WERI-Rb-1 (cell line): ENCODE results near the gene TSNAX.

ENCODE experiments used
- DNase-seq: peaks from one replicate; pipeline ENCODE4 v3.0.0-alpha.2; 2020
- H3K27ac ChIP-seq: fragments of 250-450 bp; sonication (Bioruptor Pico); 2 replicates; pipeline ENCODE4 v1.5.1; 2020; ENCODE audit warnings: mild to moderate bottlenecking, moderate library complexity
- H3K27me3 ChIP-seq: fragments of 250-450 bp; sonication (Bioruptor Pico); 2 replicates; pipeline ENCODE4 v1.5.1; 2021; ENCODE audit warnings: mild to moderate bottlenecking, low read depth, moderate library complexity; ENCODE audit not compliant: insufficient read depth, severe bottlenecking
- H3K36me3 ChIP-seq: fragments of 250-450 bp; sonication (Bioruptor Pico); 2 replicates; pipeline ENCODE4 v1.5.1; 2020; ENCODE audit warnings: mild to moderate bottlenecking, moderate library complexity
- H3K4me3 ChIP-seq: 2 replicates; pipeline ENCODE4 v1.5.1; 2011; ENCODE audit warnings: low read depth, mild to moderate bottlenecking, control low read depth, low read length
- H3K9me3 ChIP-seq: fragments of 250-450 bp; sonication (Bioruptor Pico); 2 replicates; pipeline ENCODE4 v1.5.1; 2021; ENCODE audit warnings: mild to moderate bottlenecking, moderate library complexity; ENCODE audit not compliant: severe bottlenecking
- CTCF ChIP-seq: IDR thresholded peaks from 2 replicates; pipeline ENCODE4 v1.5.1; 2011; ENCODE audit warnings: low read depth, mild to moderate bottlenecking, control low read depth, inconsistent platforms, low read length

The TSNAX gene

GRCh38 chr1:231605149-231606100 lies 77.0 kb downstream of the TSNAX start:
- Histone ChIP-seq H3K36me3 (no peaks in the 10 kb centered on the region), H3K27me3 (no peaks in the 10 kb centered on the region), H3K9me3 (no peaks in the 10 kb centered on the region), H3K4me3 (no peak overlapping the region), H3K27ac (no peak overlapping the region)
- DNase-seq = no peak
- TF ChIP-seq CTCF = no peak

GRCh38 chr1:231606712-231607111 lies 78.2 kb downstream of the TSNAX start:
- Histone ChIP-seq H3K27me3 (no peaks in the 10 kb centered on the region), H3K27ac (no peak overlapping the region), H3K36me3 (no peaks in the 10 kb centered on the region), H3K9me3 (no peaks in the 10 kb centered on the region), H3K4me3 (no peak overlapping the region)
- DNase-seq = no peak
- no peak for TF ChIP-seq CTCF

GRCh38 chr1:231610388-231610787 lies 81.9 kb downstream of the TSNAX start:
- H3K27ac ChIP-seq = no peak overlapping the region
- no peak overlapping the region for H3K4me3 ChIP-seq
- DNase-seq = no peak
- TF ChIP-seq CTCF = no peak
- no peaks in the 10 kb centered on the region for H3K36me3 ChIP-seq
- H3K27me3 ChIP-seq = no peaks in the 10 kb centered on the region
- H3K9me3 ChIP-seq = no peaks in the 10 kb centered on the region

GRCh38 chr1:231611111-231611510 lies 82.6 kb downstream of the TSNAX start:
- no peak for TF ChIP-seq CTCF
- no peaks in the 10 kb centered on the region for H3K9me3 ChIP-seq
- no peak overlapping the region for H3K27ac ChIP-seq
- H3K4me3 ChIP-seq = no peak overlapping the region
- DNase-seq = no peak
- no peaks in the 10 kb centered on the region for H3K27me3 ChIP-seq
- no peaks in the 10 kb centered on the region for H3K36me3 ChIP-seq

- no peaks in the 10 kb centered on the region for H3K36me3 ChIP-seq
- no peak overlapping the region for H3K27ac ChIP-seq
- peak; percentile 93 for DNase-seq
- H3K4me3 ChIP-seq = no peak overlapping the region
- H3K9me3 ChIP-seq = no peaks in the 10 kb centered on the region
- no peaks in the 10 kb centered on the region for H3K27me3 ChIP-seq
- no peak for TF ChIP-seq CTCF
Measured at GRCh38 chr1:231611851-231612250, 83.4 kb downstream of the TSNAX start.
